H54 (cell line): ENCODE results near the gene GTF3C5.
A peak's percentile ranks its signal among the peaks of the same experiment; 100 is the strongest.
"Not testable (repeated sequence)": the region's sequence is repeated elsewhere in the genome, so short reads cannot be mapped to it uniquely, and the experiment has no call there.

Source experiments
- DNase-seq: peaks from one replicate; pipeline ENCODE4 v3.0.0; 2011; ENCODE audit warnings: low spot score, mixed read lengths; ENCODE audit not compliant: insufficient read length
- FAIRE-seq: peaks from 3 replicates; lab custom pipeline; 2011; peaks lifted over from hg19 to GRCh38; lab: Jason Lieb, UNC
- POLR2A ChIP-seq: IDR thresholded peaks from 2 replicates; pipeline ENCODE4 v1.6.1; 2011; ENCODE audit warnings: low read depth, mild to moderate bottlenecking, low read length

Gene GTF3C5, protein sequence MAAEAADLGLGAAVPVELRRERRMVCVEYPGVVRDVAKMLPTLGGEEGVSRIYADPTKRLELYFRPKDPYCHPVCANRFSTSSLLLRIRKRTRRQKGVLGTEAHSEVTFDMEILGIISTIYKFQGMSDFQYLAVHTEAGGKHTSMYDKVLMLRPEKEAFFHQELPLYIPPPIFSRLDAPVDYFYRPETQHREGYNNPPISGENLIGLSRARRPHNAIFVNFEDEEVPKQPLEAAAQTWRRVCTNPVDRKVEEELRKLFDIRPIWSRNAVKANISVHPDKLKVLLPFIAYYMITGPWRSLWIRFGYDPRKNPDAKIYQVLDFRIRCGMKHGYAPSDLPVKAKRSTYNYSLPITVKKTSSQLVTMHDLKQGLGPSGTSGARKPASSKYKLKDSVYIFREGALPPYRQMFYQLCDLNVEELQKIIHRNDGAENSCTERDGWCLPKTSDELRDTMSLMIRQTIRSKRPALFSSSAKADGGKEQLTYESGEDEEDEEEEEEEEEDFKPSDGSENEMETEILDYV

DNA sequence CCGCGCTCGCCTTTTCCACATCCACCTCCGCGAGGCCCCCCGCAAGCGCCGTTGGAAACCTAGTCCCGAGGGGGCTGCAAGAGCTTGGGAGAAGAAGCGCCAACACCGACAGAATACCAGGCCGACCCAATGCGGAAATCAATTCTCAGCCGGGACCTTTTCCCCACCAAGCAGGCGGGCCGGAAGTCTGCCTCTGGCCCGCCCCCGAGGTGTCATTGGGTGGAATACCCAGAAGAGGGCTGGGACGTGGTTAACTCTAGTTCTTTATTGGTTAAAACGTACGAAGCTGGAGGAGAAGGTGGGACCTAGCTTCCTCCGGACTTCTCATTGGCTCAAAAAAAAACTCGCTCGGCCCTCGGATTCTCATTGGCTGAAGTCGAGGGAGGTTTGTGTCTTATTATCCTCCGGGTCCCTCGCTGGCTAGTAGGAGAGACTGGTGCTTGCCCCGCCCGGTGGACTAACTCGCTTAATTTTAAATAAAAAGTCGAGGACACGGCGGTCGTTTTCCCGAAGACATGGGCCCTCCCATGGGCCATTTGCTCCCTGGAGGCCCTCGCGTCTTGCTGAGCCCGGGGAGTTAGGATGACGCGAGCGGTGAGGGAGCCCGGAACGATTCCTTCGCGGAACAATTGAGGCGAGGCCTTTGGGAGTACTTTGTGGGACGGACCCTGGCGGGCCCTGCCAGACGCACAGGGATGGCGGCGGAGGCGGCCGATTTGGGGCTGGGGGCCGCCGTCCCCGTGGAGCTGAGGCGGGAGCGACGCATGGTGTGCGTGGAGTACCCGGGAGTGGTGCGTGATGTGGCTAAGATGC, at the start of gene GTF3C5:
Gene GTF3C5, plus strand, starts transcription at position 681 of the 813 bp plus-strand sequence. Its CDS starts 15 bp downstream, at position 696.
- peak; percentile 99 for DNase-seq
- TF ChIP-seq POLR2A: peak; percentile 70
- peak; percentile 98 for FAIRE-seq

DNA sequence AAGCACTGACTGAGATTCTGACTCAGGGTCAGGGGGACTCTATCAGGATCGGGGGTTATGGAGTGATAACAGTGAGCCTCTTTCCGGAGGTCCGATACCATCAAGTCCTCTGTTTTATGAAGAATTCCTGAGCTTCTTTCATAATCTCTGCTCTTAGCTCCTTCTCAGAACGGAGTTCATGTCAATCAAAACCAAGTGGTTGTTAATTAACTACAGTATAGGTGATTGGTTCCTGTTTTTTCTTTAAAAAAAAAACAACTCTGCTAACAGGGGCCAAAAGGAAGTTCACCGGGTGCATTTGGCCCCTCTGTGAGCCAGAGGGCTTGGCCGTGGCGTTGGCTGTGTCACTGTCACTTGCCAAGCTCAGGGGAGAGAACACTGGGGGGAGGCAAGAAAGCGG, 48.3 kb upstream of the GTF3C5 start:
- no peak for TF ChIP-seq POLR2A
- FAIRE-seq: no peak
- no peak for DNase-seq

DNA sequence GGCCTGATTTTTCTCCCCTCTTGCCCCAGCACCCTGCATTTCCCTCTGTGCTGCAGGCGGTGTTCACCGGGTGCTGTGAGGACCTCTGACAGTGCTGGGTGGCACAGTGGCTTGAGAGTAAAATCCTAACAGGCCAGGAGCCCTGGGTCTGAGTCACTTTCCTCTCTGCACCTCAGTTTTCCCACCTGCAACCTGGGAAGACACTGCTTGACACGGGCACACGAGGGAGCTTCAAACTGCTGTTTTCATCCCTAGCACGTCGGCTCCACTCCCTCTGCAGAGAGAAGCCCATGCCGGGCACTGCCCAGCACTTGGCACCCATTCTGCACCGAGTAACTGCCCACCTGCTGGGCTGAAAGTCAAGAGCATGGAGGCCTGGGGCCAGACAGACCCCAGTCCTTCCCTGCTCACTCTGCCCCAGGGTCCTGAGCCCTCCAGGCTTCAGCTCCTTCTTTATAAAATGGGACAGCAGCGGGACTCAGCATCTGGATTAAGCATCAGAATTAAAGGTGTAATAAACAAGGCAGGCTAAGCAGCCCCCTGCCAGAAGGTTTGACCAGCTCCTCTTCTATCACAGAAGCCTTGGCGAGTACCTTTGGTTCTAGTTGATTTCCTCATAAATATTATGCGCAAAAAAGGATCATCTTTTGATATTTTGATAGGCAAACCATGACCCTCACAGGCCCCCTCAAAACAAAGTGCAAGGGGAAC, 47.2 kb upstream of the GTF3C5 start:
- DNase-seq (no peak), FAIRE-seq (no peak)
- no peak for TF ChIP-seq POLR2A

DNA sequence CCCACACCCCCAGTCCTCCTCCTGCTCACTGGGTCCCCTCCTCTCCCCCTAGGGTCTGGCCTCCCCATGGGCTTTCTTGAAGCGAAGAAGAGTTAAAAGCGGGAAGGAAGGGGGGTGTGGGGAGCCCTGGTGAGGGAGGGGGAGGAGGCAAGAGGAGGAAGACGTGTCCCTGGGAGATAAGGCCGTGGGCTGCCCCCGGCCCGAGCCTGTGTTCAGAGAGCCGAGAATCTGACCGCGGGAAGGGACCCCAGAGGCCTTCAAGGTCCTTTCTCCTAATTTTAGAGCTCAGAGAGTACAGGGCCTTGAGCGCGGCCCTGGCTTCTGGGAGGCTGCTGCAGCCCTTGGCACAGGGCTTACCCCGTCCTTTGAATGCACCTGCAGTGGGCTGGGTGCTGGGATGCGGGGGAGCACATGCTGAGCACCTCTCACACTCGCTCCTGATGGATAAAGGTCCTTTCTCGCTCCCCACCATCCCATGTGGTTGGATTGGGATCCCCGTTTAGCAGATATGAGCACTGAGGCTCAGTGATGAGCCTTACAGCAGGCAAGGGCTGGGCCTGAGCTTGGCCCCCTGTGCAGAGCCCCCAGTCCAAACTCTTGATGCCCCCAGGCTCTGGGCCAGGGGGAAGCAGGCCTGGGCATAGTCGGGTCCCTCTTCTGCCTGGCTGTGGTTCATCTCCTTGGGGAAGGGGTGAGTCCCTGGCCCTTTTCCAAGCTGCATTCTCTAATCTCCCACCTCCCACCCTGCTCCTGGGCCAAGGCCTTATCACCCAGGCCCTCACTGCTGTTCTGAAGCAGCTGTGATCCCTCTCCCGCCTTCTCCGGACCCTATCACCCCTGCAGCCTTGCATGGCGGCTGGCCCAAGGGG, 46.4 kb upstream of the GTF3C5 start:
- no peak for TF ChIP-seq POLR2A
- no peak for DNase-seq
- FAIRE-seq: no peak

DNA sequence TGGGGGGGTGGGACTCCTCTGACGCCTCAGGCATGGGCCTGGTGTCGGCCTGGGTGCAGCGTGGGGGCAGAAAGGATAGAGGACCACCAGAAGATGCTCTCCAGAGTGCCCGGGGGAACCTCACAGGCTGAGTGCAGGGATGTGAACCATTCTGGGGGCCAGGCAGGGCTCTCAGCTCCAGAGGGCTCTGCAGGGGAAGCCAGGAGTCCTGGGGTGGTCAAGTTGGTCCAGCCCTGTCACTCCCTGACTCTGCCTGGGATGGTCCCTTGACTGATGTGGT, 45.8 kb upstream of the GTF3C5 start:
- no peak for DNase-seq
- TF ChIP-seq POLR2A: no peak
- no peak for FAIRE-seq

DNA sequence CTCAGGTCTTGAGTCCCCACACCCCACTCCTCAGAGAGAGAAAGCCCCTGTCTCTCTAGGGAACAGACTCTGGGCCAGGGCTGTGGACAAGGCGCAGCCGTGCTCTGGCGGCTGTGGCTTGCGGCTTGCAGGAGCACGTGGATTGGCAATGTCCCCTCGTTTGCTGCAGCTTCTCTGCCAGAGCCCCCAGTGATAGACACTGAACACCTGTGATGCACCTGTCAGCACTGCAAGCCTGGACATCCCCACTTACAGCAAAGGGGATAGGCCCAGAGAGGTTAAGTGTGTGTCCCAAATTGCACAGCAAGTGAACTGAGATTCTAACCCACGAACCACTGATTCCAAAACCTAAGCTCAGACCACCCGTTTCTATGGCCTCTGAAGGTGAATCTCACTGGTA, 45.3 kb upstream of the GTF3C5 start:
- no peak for FAIRE-seq
- TF ChIP-seq POLR2A: no peak
- no peak for DNase-seq

DNA sequence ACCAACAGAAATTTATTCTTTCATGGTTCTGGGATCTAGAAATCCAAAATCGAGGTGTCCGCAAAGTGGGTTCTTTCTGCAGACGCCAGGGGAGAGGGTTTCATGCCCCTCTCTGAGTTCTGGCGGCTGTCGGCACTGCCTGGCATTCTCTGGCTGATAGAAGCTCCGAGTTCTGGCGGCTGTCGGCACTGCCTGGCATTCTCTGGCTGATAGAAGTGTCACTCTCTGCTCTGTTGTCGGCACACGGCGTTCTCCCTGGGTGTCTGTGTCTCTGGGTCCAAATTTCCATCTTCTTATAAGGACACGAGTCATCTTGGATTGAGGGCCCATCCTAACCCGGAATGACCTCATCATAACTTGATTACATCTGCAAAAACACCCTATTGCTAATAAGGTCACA, 44.7 kb upstream of the GTF3C5 start:
- no peak for DNase-seq
- FAIRE-seq: no peak
- no peak for TF ChIP-seq POLR2A

DNA sequence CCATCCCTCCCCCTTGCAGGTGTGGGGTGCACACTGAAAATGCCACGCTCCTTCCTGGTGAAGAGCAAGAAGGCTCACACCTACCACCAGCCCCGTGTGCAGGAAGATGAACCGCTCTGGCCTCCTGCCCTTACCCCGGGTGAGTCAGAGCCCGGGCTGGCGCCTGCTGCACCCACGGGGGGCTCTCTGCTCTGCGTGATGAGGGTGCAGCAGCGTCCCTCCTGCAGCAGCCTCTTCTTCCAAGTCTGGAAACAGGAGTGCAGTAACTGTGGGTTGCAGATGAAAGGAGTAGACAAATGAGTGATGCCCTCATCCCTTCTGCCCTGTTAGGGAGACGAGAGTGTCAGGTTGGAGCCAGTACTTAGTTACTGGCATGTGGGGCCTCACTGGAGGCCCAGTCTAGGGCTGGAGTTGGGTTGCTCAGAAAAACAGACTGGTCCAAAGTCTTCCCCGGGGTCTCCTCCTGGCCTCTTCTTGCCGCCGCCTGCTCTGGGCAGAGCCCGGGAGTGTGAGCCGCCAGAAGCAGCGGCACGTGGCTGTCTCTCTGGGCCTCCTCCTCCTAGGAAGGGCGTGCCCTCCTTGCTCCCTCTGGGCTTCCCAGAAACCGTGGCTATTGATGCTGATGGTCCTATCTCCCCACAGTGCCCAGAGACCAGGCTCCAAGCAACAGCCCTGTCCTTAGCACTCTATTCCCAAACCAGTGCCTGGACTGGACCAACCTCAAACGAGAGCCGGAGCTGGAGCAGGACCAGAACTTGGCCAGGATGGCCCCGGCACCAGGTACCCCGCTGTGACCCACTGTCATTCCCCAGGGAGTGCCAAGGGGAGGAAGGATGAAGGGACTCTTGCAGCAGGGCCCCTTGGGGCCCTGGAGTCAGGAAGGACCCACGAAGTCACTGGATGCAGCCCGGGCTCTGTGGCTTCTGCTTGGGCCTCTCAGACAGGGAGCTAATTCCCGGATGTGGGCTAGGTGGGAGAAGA, 43.9 kb upstream of the GTF3C5 start:
- TF ChIP-seq POLR2A: no peak
- FAIRE-seq (no peak), DNase-seq (peak; percentile 82)

DNA sequence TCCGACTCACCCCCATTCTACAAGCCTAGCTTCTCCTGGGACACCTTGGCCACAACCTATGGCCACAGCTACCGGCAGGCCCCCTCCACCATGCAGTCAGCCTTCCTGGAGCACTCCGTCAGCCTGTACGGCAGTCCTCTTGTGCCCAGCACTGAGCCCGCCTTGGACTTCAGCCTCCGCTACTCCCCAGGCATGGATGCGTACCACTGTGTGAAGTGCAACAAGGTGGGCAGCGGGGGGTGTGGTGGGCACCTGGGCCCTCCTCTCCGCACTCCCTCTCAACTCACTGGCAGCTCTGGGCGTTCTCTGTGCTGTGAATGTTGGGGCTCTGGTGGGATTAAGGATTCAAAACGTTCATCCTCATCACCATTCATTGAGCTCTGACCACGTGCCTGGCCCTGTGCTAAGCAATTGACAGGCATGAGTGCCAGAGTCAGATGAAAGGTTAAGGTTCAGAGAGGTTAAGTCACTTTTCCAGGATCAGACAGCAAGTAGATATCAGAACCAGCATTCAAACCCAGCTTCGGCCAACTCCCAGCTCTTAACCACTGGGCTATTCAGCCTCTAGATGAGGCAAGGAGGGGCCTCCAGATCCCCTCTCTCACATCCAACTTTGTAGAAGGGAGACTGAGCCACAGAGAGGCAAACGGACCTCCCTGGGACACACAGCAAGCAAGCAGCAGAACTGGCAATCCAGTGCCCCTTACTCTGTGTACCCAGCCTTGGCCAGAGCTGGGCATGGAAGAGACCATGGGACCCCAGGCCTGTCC, 42.4 kb upstream of the GTF3C5 start:
- no peak for TF ChIP-seq POLR2A
- no peak for DNase-seq
- no peak for FAIRE-seq

DNA sequence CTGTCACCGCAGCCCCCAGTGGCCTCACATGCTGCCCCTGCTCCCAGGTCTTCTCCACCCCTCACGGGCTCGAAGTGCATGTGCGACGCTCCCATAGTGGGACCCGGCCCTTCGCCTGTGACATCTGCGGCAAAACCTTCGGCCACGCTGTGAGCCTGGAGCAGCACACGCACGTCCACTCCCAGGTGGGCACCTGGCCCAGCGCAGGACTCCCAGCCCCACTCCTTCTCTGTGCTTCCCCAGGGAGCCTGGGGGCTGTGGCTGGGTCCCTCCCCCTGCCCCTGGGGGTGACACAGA, 41.8 kb upstream of the GTF3C5 start:
- no peak for FAIRE-seq
- TF ChIP-seq POLR2A: no peak
- no peak for DNase-seq

DNA sequence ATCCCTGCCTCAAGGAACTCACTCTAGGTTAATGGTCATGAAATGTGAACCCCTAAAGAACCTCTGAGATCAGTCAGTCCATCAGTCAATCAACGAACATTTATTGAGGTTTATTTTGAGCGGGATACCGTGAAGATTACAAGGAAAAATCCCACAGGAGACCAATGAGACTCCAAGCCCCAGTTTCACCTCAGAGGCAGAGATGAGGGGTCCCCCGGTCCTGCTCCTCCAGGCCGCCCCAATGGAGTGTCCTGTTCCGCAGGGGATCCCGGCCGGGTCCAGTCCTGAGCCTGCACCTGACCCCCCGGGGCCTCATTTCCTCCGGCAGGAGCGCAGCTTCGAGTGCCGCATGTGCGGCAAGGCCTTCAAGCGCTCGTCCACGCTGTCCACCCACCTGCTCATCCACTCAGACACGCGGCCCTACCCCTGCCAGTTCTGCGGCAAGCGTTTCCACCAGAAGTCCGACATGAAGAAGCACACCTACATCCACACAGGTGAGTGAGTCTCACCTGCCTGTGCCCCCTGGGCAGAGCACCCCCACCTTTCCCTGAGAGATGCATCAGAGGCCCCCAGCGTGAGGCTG, 41.3 kb upstream of the GTF3C5 start:
- TF ChIP-seq POLR2A: no peak

DNA sequence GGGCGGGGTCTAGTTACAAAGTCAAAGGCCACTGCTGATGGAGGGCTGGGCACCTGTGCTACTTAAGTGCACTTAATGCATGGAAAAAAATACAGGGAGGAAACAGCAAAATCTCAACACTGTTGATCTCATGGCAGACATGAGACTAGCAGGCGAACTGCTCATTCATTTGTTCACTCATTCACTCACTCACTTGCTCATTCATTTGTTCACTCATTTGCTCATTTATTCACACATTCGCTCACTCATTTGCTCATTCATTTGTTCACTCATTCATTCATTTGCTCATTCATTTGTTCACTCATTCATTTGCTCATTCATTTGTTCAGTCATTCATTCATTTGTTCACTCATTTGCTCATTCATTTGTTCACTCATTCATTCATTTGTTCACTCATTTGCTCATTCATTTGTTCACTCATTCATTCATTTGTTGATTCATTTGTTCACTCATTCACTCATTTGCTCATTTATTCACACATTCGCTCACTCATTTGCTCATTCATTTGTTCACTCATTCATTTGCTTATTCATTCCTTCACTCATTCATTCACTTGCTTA, 40.7 kb upstream of the GTF3C5 start:
- not testable (repeated sequence) for DNase-seq, FAIRE-seq

More for the DNA sequence above, 41.3 kb upstream of the GTF3C5 start:
- FAIRE-seq (no peak), DNase-seq (no peak)
